Stimulated activated CD4-positive, alpha-beta T cell treated with anti-CD3 and anti-CD28 coated beads, TNF-alpha, amount 100 ng/mL, for 1 hour (primary cell): ENCODE measurements around the gene NR6A1.

ENCODE experiments used
- DNase-seq, 3 donors: peaks; one replicate each; pipeline ENCODE4 v3.0.0-alpha.2; 2020; ENCODE audit warnings: low read depth in 3 of 3, low spot score in 1 of 3

Gene NR6A1

DNA sequence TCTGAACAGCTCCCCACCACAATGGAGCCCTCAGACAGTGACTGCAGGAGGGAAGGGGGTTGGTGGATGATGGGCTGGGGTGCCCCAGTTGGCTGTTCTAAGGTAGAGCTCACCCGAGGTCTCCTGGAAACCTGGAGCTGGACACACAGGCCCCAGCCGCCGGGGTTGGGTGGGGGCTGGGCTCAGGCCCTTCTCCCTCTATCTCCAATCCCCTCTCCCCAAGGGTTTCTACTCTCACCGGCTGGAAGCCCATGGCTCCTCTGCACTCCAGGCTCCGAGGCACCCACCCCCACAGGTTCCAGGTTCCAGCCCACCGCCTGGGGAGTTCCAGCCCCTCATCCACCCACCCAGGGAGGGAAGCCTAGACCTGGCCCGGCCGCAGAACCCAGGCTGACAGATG, 264.7 kb downstream of the NR6A1 start:
- no peak for DNase-seq

GRCh38 chr9:124505901-124506346, 265.2 kb downstream of the NR6A1 start:
- no peak for DNase-seq

DNA sequence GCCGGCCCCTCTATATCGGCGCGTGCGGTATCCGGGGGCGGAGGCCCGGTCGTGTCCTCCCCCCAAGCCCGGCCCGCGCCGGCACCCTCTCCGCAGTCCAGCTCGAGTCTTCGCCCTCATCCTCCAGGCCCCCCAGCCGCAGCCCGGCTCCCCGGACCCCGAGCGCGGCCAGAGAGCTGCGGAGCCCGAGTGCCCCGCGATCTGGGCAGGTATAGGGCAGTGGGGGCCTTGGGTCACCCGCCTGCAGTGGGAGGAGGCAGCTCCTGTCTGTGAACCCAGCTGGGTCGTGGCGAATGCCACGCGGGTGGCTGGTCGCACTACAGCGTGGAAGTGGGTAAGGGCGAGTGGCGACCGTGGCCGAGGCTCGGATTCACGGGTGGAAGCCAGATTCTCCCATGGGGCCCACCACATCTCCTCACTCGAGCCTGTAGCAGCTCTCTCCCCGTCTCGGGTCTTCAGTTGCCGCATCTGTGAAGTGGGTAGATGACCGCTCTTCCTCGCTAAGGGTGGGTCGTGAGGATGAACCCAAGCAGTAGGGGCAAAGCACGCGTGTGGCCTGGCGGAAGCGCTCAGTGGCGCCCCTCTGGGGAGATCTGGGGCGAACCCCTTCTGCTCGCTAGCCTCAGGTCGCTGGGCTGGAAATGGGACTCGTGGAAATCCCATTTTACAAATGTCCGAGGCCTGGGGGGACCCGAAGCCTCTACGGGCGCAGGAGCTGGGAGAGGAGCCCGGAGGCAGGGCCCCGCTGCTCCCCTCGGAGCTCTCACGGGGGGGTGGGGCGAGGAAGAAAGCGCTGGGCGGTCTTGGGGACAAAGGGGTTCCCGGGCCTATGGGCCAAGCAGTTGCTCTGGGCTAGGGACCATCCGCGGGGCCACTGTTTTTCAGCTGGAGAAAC, 265.9 kb downstream of the NR6A1 start:
- no peak for DNase-seq

DNA sequence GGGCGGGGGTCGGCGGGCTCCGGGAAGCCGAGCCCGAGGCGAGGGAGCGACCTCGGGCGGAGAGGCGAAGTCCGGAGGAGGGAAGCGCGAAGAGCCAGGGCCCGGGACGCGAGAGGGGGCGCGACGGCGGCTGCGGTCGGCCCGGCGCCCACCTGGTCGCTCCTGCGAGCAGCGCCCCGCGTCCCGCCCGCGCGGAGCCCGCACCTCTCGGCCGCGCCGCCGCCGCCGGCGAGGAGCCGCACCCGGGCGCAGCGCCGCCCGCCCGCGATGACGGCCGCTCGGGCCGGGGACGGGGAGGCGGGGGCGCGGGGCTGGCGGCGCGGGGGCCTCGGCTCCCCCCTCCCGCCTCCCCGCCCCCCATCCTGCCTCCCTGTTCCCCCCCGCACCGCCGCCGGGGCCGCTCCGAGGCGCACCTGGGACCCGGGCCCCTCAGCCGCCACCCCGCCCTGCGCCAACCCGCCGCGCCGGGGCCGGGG, 266.5 kb downstream of the NR6A1 start:
- DNase-seq: no peak

- DNase-seq: no peak
Observed at GRCh38 chr9:124503713-124504529, 267.2 kb downstream of the NR6A1 start.

DNA sequence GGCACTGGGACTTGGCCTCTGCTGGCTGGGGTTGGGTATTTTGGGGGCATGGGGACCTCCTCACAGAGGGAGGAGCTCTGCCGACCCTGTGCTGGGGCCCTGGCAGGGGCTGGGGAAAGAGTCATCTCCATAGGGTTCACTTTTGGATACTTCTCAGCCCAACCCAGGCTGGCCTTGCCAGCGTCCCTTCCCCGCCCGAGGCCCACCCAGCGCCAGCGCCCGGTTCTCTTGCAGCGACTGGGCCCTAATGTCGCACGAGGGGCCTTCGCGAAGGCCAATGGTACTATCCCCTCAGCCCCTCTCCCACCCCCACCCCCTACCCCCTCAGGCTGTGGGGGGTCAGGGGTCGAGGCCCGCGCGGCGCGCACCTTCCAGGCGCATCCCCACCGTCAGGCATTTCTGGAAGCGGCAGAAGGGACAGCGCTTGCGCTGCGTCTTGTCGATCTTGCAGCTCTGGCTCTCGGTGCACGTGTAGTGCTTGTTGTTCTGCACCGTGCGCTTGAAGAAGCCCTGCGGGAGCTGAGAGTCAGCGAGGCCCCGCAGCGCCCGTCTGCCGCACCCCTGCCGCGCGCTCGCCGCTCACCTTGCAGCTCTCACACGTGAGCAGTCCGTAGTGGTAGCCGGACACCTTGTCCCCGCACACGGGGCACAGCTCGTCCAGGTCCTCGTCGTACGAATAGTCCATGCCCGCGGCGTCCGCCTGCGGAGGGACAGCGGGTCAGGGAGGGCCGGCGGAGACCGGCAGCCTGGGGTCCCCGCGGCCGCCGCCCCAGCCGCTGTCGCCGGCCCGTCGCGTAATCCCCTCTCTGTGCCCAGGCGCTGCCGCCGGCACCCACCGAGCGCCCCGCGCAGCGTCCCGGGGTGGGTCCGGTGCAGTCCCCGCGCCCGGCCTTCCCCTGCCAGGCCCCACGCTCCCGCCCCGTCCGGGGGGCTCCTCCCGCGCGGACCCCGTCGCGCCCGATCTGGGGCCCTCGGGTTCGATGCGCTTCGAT, 268.1 kb downstream of the NR6A1 start:
- DNase-seq: no peak

GRCh38 chr9:124501771-124502320, 269.3 kb downstream of the NR6A1 start:
- no peak for DNase-seq

DNA sequence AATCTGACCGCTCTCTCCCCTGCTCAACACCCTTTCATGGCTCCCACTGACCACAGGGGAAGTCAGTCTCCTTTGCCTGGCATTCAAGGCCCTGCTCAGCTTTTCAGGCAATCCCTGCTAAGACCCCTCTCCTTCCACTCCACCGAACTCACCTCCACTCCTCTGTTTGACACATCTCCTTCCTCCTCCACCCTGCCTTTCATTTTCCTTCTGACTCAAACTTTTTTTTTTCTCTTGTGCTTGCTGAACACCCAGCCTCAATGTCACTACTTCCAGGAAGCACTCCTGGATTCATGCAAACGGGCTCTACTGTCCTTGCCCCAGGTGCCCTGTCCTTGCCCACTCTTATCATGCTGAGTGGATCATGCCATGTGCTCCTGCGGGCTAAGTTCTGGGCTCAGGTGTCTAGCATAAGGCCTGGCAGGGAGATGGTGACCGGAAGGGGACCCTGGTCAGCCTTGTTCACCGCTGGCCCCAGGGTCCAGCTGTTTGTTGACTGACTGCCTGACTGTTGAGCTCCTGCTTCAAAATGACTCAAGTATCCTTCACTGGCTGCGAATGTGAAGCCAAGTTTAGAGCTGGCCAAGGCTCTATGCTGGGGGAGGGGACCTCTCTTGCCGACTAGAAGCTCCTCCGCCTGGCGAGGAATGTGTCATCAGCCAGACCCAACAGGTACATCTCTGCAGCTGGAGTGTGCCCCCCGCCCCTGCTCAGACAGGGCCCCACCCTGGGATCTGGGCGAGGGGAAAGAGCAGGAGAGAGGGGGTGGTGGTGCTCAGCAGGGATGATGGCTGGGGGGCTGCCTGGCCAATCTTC, 270.1 kb downstream of the NR6A1 start:
- no peak for DNase-seq

- no peak for DNase-seq
Observed at GRCh38 chr9:124500028-124500795, 270.9 kb downstream of the NR6A1 start.

GRCh38 chr9:124499216-124499615, 271.9 kb downstream of the NR6A1 start:
- no peak for DNase-seq

DNA sequence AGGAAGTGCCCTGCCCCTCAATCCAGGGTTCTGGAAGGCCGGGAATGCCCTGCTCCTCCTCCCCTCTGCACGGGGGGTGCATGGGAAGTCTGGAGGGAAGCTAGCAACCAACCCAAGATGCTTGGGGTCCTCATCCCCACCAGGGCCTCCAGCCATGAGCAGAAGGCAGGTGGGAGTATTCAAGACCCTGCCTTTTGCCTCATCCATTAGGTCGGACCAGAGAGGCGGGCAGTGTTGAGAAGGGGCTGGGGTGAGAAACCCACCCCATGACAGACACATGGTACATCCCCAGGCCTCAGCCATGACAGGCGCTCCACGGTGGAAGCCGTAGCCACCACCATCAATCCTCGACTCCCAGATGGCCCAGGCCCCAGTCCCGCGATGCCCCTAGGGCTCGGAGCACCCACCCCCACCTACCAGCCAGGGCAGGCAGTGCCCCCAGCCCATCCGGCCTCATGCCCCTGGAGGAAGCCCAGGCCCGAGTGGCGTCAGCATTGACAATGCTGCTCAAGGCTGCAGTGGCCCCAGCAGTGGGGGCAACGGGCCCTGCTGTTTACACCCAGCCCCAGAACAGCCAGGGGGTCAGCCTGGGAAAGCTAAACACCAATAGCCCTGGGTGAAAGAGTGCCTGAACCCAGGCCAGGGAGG, 272.5 kb downstream of the NR6A1 start:
- DNase-seq: no peak

DNA sequence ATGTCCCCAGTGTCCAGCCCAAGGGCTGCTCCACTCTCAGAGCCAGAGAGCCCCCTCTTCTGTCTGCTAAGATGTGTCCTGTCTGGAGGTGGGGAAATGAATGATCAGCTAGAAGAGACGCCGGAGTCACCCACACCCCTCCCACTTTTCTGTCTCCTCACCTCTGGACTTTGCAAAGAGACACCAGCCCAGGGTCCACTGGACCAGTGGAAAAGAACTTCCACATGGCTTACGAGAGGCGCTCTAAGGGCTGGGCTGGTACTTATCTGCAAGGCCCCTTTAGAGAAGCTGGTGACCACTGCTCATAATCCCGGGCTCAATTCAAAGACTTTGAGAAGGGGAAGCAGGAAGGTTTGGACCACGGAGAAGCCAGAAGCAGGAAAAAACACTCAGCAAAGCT, 273.1 kb downstream of the NR6A1 start:
- no peak for DNase-seq

- no peak for DNase-seq
Observed at GRCh38 chr9:124497441-124497840, 273.7 kb downstream of the NR6A1 start.

DNA sequence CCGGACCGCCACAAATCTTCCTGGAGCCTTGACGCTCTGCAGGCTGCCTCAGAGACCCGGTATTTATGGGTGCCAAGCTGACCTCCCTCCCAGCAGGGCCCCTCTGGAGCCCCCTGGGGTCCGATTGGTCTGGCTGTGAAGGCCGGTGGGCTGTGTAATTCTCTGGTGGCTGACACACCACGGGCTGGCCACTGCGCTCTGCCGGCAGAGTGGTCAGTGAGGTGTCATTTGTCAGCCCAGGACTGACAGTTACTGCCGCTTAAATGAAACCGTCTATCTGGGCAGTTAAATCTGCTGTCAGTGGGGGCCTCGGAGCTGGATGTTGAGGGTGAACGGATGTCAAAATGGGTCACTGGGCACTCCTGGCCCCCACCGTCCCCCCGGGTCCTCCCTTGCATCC, 274.6 kb downstream of the NR6A1 start:
- DNase-seq: no peak

DNA sequence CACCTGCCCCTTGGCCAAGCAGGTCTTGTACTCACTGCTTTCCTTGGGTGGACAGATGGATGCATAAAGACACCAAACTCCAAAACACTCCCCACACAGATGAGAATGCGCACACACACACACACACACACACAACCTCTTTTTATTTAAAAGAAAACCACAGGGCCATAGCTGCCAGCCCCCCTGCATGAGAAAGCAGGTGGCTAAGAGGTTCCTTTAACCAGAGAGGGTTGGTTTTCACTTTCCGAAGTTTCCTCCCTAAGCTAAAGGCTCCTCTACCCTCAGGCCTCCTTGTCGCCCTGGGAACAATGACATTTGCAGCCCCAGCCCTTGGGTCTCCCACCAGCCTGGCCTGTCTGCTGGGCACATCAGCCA, 275.0 kb downstream of the NR6A1 start:
- DNase-seq: no peak

GRCh38 chr9:124495126-124496074, 275.7 kb downstream of the NR6A1 start:
- DNase-seq: no peak

GRCh38 chr9:124493794-124494479, 277.2 kb downstream of the NR6A1 start:
- no peak for DNase-seq
